Suprapubic skin (tissue), 3 donors: ENCODE measurements around the gene MARCKS.

Experiments
- CTCF ChIP-seq, 2 donors: fragments of 200-600 bp in 1 of 2; fragments of 450-650 bp in 1 of 2; sonication (generic) in 1 of 2; IDR thresholded peaks; one replicate each; pipeline ENCODE4 v1.5.1; 2016 to 2019; ENCODE audit warnings: antibody characterized with exemption in 2 of 2, mild to moderate bottlenecking in 1 of 2, moderate library complexity in 1 of 2
- POLR2A ChIP-seq, 2 donors: fragments of 450-650 bp; IDR thresholded peaks; one replicate each; pipeline ENCODE4 v1.6.1; 2017; ENCODE audit warnings: antibody characterized with exemption in 2 of 2, mild to moderate bottlenecking in 2 of 2, moderate library complexity in 2 of 2

- TF ChIP-seq POLR2A (IDR thresholded peaks at IDR 0.05), result no peak
- TF ChIP-seq CTCF (IDR thresholded peaks at IDR 0.05), result no peak
These were observed 5.0 kb downstream of the MARCKS start for GRCh38 chr6:113862112-113862511.
